Cortex of kidney (tissue), 1 donor: Measurements from ENCODE around the gene FAM120B.
"Not testable (repeated sequence)": the region's sequence is repeated elsewhere in the genome, so short reads cannot be mapped to it uniquely, and the experiment has no call there.

Experiments
- DNase-seq: peaks from one replicate; lab custom pipeline; 2025; lab: John Stamatoyannopoulos, UW

Gene FAM120B

DNA sequence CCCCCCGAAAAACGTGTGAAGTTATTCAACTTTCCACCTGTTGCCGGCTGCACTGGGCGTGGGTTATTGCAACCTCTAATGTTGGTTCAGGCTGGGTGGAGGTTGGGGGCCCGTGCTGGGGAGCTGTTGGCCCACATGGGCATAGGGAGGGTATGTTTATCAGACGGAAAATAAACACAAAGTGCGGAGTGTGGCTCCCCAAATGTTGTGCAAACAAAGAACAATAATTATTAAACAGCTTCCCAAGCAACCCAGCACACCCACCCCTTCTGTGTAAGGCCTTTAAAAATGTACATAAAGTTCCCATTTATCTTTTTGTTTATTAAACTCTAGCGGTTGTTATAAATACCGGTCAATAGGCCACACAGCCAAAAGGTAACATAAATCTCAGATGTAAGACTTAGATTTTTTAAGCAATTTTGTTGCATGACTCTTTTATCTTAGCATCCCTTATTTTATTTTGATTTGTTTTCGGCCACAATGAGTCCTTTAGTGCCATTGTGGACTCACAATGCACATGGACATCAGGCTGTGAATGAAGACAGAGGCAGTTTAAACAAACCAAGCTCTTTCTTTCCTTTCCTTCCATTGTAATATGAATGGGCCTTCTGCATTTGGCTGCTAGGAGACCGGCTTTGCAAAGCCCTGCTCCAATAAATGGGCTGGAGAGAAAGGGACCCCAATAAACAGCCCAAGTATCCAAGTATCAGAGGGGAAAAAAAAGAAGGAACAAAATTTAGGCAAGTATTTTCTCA, 8.8 kb upstream of the FAM120B start:
- no peak for DNase-seq

DNA sequence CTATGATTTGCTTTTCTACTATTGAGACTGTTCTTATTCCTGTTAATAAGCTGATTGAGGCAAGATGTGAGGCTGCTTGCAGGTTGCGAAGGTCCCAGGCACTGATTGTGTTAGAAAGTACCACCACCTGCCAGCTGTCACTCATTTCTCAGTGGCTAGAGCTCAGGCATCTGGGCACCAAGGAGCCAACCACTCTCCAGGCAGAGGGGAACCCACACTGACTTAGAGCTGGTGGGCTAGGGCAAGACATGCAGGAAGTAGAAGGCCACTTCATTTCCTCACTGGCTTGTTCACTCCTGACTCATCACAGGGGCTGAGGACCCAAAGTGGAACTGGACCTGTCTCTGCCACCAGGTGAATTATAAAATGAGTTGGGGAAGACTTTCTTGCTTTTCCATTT, 7.9 kb upstream of the FAM120B start:
- no peak for DNase-seq

DNA sequence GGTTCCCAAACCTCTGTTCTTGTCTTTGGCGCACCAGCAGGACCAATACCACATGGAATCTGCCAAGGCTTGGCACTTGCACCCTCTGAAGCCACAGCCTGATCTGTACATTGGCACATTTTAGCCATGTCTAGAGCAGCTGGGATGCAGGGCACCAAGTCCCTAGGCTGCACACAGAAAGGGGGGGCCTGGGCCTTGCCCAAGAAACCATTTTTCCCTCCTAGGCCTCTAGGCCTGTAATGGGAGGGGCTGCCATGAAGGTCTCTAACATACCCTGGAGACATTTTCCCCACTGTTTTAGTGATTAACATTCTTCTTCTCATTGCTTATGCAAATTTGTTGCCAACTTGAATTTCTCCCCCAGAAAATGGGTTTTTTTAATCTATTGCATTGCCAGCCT, 5.4 kb upstream of the FAM120B start:
- DNase-seq: no peak

DNA sequence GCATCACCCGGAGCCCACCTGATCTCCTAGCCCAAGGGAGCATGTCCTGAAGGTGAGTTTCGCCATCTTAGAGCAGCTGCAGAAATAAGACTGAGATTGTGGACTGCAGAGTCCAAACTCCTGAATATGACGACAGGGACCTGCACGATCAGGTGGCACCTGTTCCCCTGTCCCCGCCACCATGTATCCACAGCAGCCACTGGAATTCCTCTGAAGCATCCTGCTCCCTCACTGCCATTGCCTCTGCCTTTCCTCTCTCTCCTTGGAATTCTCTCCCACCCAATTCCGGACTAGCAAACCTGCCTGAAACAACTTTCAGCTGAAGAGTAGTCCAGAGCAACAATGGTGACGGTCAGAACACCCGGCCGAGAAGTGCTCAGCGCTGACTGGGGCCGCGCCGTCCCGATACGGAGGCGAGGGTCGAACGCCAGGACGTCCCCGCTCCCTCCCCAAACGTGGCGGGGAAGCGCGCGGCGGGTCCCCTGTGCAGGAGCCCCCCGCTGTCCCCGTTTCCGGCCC, 694 bp upstream of the FAM120B start:
- no peak for DNase-seq

DNA sequence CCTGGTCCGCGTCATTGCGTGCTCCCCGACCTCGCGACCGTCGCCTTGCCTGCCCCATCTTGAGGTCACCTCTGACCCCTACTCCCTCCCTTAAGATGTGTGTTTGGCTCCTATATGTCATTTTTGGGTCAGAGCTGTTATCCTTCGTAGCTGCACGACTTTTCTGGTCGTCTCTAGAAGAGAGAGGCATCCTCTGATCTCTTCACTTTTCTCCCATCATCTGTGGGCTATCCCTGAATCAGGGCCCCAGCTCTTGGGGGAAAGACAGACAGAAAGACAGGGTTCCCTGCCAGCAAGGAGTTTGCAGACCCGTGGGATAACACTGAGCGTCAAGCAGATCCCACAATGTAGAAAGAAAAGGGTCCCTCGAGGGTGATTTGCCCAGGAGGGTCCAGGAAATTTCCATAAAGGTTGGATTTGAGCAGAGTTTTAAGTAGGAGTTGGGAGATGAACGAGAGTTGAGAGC, 555 bp downstream of the FAM120B start:
- no peak for DNase-seq

DNA sequence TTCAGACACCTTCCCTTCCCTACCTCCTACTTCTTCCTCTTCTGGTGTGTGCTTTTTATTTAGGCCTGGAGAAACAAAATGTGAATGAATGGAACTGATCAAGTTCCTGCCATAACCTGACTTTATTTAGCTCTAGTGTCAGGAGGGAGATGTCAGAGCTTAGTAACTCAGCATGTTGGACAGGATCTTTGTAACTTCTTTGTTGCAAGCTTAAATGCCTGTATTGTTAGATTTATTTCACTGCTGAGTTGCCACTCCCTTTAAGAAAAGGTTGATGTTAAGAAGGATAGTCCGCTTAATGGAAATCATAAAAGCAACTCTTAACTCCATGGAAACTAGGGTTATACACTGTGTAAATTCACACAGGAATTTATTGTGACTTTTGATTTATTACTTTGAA, 2.2 kb downstream of the FAM120B start:
- DNase-seq: no peak

DNA sequence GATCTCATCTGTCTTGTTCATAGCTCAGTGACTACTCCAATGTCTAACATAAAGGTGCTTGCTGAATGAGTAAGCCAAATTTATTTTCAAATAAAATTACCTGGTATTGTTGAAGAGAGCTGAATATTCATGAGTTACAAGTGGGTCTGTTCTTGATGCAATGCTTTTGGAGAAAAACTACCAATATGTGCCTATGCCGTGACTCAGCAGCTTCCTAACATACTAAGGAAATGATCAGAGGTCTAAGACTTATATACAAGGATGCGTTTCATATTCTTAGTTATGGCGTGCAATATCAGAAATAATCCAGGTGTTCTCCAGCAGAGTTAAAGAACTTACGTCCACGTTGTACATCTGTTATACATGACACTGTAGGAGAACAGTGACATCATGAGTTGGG, 5.1 kb downstream of the FAM120B start:
- no peak for DNase-seq

DNA sequence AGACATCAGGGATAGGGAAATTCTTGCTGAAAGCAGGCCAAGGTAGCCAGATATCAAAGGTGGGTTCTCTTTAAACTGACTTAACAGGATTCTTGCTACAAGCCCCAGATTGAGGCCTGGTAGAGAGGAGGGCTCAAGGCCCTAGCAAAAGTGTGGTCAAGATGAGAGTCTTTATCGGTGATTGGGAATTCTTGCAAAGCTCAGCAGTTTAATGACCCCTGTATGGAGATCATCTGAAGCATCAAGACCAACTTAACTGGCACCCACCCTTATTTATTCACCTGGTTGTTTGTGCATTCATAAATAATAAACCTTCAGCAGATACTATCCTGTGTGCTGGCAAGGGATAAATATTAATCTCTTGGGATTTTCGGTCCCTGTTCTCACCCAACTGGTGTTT, 6.3 kb downstream of the FAM120B start:
- DNase-seq: no peak

DNA sequence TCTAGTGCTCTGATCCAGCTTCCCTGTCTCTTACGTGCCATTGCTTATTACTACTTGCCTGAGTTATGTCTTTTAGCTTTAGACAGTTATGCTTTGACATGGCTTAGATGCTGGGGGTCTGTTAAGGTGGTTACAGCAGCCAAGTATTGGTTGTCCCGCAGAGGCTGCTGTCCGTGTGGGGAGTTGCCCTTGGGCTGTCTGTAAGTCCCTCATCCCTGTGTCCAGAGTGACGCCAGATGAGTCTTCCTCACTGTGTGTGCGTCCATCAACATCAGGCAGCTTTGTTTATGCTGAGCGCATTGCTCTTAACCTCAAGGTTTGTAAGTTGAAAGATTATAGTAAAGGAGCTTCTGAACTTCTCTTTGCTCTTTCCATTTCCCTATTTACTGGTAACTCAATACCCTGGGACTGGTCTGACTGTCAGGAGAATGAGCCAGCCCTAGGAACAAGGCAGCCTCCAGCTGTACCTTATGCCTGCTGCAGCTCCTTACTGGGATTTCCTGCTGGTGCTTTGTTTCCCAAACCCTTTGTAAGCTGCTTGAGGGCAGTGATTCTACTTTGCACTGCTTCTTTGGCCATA, 7.2 kb downstream of the FAM120B start:
- no peak for DNase-seq

DNA sequence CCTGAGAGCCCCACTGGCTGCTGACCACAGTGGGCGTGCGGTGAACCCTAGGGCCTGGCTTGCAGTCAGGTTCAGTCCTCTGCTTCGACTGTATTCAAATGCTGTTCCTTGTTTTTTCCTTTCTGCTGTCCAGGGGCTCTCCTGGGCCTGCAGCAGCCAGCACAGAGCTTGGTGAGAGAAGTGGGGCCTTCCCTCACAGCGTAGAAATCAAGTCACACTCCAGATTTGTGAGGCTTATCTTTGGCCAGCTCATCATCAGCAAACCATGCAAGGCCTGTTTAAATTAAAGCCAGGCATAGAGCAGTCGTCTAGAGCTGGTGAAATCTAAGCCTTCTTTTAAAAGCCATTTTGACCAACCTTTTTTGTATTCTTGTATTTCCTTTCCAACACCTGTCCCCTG, 8.4 kb downstream of the FAM120B start:
- no peak for DNase-seq

DNA sequence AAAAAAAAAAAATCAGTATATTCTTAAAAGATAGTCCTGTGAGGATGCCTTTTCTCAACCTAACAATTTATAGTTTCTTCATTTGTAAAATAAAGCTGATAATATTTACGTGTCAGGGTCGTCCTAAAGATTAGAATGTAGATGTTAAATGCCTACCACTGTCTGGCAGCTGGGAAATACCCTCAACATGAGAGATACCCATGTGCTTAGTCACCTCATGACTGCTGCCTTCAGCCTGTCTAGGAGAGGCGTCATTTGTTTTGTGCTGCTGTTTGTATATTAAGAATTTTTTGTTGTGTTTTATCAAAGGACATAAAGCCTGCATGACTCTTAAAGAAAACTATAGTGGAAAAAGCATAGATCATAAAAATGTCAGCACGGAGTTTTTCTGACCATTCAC, 9.5 kb downstream of the FAM120B start:
- DNase-seq: no peak

DNA sequence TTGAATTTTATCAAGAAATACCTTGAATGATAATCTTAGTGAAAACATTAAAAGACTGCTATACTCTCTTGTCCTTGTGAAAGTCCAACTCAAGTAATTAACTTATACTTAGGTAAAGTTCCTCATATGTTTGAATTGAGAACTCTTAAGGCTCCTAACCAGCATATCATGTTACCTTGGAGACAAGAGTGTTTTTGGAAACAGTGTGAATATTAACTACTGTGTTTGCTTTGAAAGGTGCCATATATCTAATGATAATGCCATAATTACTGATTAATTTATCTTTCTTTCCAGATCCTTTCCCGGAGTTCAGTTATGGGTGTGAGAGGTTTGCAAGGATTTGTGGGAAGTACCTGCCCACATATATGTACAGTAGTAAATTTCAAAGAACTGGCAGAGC, 10.5 kb downstream of the FAM120B start:
- no peak for DNase-seq

DNA sequence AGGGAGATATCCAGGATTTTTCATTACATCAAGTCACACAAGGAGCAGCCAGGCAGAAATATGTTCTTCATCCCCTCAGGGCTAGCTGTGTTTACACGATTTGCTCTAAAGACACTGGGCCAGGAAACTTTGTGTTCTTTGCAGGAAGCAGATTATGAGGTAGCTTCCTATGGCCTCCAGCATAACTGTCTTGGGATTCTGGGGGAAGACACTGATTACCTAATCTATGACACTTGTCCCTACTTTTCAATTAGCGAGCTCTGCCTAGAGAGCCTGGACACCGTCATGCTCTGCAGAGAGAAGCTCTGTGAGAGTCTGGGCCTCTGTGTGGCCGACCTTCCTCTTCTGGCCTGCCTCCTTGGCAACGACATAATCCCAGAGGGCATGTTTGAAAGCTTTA, 11.2 kb downstream of the FAM120B start:
- no peak for DNase-seq

DNA sequence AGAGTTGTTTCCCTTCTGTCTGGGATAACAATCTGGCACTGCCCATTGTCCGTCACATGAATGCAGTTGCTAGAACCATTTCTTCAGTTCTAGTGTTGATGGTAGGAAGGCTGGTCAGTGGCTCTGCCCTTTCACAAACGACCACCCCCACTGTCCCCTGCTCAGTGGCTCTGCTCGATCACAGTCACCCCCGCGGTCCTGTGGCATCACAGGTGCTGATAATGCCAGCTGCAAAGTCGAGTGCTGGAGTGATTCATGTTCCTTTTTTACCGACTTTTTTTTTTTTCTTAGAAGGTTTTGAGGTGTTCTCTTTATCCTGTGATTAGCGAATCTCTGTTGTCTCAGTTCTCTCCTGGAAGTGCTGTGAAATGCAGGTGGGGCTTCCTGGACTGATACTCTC, 22.8 kb downstream of the FAM120B start:
- DNase-seq: no peak

DNA sequence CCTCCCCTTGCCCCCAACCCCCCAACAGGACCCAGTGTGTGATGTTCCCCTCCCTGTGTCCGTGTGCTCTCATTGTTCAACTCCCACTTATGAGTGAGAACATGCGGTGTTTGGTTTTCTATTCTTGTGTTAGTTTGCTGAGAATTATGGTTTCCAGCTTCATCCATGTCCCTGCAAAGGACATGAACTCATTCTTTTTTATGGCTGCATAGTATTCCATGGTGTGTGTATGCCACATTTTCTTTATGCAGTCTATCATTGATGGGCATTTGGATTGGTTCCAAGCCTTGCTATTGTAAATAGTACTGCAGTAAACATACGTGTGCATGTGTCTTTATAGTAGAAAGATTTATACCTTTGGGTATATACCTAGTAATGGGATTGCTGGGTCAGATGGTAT, 28.6 kb downstream of the FAM120B start:
- DNase-seq: not testable (repeated sequence)

DNA sequence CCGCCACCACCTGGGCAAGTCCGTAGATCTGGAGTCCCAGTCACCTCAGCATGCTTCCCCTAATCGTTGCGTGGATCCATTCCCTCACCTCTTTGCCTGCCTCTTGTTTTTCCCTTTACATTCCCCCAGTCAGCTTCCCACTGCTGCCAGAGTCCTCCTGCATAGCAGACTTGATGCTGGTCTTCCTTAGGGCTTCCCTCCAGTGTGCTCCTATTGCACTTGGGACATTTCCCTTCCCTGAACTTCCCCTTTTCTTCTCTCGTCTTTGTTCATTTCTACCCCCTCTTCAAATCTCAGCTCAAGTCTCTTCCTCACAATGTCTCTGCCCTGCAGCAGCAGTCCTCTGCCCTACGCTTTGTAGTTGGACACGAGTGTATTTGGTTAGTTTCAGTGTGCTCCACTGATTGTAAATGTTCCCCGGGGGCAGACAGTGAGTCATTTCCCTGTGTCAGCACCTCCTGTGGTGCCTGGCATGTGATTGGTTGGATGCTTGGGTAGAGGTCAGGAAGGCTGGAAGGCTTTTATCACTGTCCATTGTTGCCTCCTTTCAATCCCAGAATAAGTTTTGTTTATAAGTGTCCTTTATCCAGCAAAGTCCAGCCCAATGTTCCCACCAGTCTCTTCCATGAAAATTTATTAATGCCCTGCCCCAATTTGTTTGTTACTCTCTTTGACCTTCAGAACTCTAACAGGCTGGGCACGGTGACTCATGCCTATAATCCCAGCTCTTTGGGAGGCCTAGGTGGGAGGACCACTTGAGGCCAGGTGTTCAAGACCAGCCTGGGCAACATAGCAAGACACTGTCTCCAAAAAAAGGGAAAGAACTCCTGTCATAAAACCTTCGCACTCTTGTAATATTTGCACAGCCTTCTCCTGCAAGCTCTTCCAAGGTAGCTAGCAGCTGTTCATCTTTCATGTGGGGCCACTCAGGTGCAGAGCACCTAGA, 38.3 kb downstream of the FAM120B start:
- DNase-seq: no peak

DNA sequence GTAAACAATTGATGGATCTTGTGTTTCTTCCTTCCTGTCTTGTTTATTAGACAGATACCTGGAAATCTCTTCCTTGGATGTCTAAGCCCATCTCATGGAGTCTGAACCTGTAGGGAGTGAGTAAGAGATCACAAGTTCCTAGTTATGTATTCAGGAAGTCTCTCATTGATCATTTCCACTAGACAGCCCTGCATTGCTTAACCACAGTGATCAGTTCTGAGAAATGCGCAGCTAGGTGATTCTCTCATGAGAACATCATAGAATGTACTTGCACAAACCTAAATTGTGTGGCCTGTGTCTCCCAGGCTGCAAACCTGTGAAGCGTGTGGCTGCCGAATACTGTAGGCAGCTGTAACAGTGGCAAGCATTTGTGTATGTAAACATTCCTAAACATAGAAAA, 39.1 kb downstream of the FAM120B start:
- DNase-seq: no peak

DNA sequence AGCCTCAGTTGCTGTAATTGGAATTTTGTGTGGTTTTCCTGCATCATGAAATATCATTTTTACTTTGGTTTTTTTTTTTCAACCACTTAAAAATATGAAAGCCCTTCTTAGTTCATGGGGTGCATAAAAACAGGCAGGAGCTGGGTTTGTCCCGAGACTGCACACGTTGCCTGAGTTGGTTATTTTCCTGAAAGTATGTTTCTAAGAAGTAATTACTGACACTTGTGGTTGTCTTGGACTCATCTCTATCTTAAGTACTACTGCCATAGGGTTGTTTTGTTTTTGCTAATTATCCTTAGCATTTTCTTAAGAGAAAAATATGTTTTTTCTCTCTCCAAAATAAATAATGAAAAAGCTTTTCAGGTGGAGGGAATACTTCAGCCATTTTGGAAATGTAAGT, 40.1 kb downstream of the FAM120B start:
- DNase-seq: no peak

DNA sequence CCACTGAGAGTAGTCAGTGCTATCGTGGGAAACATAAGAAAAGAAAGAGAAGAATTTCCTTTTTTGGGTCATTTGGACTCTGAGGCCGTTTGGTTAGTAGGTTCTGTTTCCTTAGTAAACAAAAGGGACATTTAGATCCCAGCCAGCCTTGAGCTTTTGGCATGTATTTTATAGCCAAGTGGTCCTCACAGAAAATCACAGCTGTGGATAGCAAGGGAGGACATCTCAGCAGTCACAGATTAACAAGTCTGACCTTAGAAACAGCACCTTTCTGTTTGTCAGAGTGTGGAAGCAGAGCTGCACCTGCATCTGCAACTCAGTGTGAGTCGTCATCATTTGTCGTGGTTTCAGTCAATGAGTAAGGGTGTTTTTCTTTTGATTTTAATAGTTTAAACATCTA, 40.5 kb downstream of the FAM120B start:
- DNase-seq: no peak

DNA sequence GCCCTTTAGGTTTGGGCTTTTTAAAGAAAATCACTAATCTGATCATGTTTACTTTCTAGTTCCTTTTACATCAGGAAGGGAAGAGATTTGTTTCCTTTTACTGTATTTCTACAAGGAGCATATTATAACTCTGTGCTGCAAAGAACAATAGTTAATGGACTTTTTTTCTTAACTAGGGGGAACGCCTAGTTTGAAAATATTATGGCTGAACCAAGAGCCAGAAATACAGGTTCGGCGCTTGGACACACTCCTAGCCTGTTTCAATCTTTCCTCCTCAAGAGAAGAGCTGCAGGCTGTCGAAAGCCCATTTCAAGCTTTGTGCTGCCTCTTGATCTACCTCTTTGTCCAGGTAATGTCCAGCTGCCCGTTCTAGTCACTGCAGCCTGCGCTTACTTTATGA, 41.4 kb downstream of the FAM120B start:
- no peak for DNase-seq

DNA sequence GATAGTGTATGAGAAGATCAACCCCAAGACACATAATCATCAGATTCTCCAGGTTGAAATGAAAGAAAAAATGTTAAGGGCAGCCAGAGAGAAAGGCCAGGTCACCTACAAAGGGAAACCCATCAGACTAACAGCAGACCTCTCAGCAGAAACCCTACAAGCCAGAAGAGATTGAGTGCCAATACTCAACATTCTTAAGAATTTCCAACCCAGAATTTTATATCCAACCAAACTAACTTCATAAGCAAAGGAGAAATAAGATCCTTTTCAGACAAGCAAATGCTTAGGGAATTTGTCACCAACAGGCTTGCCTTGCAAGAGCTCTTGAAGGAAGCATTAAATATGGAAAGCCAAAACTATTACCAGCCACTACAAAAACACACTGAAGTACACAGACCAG, 44.9 kb downstream of the FAM120B start:
- not testable (repeated sequence) for DNase-seq

DNA sequence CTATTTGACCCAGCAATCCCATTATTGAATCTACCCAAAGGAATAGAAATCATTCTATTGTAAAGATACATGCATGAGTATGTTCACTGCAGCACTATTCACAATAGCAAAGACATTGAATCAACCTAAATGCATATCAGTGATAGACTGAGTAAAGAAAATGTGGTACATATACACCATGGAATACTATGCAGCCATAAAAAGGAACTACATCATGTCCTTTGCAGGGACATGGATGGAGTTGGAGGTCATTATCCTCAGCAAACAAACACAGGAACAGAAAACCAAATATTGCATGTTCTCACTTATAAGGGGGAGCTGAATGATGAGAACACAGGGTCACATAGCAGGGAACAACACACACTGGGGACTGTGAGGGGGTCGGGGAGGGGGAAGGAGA, 48.6 kb downstream of the FAM120B start:
- DNase-seq: not testable (repeated sequence)

DNA sequence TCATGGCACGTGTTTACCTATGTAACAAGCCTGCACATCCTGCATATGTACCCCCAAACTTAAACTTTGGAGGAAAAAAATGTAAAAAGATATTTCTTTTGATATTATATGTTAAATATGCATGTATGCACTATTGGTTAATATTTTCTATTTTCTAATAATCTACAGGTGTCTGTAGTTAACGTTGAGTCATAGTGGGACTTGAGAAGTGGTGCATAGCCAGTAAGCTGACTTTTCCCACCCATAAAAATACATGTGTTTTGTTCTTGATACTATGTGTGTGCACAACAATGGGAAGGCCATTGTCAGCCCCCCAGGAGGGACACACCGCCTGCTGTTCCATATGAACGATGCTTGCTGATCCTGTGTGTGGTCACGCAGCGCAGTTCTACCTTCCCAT, 49.1 kb downstream of the FAM120B start:
- DNase-seq: no peak
